ENCODE data around the gene KCTD17.
A peak's percentile ranks its signal among the peaks of the same experiment; 100 is the strongest.

KCTD17 gene

DNA sequence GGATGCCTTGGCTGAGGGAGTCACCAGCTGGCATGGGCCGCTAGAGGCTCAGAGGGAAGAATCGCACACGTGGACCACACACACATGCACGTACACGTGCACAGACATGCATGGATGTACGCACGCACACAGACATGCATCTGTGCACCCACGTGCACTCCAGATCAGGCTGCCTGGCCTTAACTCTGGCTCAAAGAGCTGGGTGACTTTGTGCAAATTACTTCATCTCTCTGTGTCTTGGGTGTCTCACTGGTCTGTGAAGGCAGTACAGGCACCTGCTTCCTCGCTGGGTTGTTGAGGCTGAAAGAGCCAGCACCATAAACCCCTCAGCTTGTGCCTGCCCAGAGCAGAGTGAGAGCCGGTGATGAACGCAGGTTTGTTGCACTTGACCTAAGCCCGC is 29.3 kb downstream of the KCTD17 start:
- DNase-seq: no peak

DNA sequence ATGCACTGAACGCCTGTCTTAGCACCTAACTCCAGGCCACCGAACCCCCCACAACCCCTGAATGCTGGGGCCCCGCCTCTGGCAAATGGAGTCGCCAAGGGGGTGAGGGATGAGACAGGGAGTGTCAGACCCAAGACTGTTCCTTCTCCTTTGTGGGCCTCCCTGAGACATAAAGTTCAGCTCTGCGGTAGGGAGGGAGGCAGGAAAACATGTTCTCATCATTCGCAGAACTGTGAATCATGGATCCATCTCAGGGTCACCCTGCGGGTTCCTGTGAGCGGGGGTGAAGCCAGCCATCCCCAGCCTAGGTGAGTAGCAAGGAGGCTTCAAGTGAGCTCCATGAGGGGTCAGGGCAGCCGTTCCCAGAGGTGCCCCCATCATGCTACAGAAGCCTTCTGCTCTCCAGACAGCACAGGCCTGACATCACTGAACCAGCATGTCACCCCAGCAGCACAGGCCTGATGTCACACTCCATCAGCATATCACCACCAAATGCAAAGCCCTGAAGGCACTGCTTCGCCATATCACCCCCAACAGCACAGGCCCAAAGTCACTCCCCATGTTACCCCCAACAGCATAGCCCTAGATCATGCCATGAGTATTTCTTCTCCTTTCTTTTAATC is 30.8 kb downstream of the KCTD17 start:
- DNase-seq: no peak

- DNase-seq: no peak
These were observed 32.4 kb downstream of the KCTD17 start for GRCh38 chr22:37083914-37084313.

DNA sequence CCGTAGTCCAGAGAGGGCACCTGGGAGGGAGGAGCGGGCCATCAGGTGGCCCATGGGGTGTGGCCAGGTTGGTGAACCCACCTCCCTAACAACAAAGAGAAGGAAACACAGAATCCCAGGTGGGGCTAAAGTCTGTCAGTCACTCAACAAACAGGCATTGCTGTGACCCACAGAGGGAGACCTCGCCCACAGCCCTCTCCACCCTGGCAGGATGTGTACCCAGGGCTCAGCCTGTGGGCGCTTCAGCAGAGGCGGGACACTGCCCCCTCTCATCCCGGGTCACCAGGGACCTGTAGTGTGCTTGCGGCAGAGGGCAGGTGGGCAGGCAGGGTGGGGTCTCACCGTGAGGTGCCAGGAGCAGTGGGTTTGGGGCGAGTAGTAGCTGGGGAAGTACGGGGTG is 32.8 kb downstream of the KCTD17 start:
- DNase-seq: no peak

- DNase-seq: no peak
These were observed 34.6 kb downstream of the KCTD17 start for GRCh38 chr22:37086184-37086583.

DNA sequence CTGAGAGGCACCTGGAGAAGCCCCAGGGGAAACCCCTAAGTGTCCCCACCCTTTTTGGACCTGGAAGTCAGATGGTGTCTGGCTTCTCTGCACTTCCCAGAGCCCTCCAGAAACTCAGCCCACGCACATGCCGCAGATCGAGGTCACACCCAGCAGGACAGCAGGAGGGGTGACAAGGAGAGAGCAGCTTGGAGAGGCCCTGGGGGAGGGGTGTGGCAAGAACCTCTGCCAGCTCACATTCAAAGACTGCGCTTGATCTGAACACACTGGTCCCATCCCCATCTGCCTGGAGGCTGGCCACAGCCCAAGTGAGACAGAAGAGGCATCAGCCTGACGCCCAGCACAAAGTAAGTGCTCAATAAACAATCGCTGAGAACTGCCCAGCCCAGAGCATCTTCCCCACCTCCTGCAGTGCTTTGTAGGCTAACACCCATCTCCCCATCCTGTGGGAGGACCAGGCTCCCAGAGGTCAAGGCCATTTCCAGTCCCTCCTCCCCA is 36.6 kb downstream of the KCTD17 start:
- DNase-seq: peak in 1 of 2 donors; percentile 49

GRCh38 chr22:37088750-37089408 is 37.3 kb downstream of the KCTD17 start:
- no peak for DNase-seq

GRCh38 chr22:37089434-37089833 is 37.9 kb downstream of the KCTD17 start:
- DNase-seq: no peak

- no peak for DNase-seq
These were observed 39.6 kb downstream of the KCTD17 start for GRCh38 chr22:37090920-37091695.

- DNase-seq: no peak
These were observed 40.5 kb downstream of the KCTD17 start for GRCh38 chr22:37091994-37092393.

- no peak for DNase-seq
These were observed 41.5 kb downstream of the KCTD17 start for GRCh38 chr22:37092997-37093396.

DNA sequence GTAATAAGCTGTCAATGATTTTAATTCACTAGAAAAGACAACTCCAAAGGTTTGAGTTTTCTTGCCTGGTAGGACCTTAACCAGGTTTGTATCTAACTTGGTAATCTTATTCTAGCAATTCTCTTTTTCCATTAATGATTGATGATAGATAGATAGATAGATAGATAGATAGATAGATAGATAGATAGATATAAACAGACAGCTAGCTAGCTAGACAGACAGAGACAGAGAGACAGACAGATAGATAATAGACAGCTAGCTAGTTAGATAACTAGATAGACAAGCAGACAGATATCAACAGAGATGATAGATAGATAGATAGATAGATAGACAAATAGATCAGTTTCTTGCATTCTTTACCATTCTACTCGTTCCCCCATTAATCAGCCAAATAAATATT is 42.7 kb downstream of the KCTD17 start:
- DNase-seq: no peak

- peak; percentile 63 to 65 for DNase-seq
These were observed 43.6 kb downstream of the KCTD17 start for GRCh38 chr22:37095113-37095512.

- no peak for DNase-seq
These were observed 45.8 kb downstream of the KCTD17 start for GRCh38 chr22:37097346-37097745.

GRCh38 chr22:37098976-37099591 is 47.5 kb downstream of the KCTD17 start:
- no peak for DNase-seq

- no peak for DNase-seq
These were observed 49.1 kb downstream of the KCTD17 start for GRCh38 chr22:37100589-37101127.

DNA sequence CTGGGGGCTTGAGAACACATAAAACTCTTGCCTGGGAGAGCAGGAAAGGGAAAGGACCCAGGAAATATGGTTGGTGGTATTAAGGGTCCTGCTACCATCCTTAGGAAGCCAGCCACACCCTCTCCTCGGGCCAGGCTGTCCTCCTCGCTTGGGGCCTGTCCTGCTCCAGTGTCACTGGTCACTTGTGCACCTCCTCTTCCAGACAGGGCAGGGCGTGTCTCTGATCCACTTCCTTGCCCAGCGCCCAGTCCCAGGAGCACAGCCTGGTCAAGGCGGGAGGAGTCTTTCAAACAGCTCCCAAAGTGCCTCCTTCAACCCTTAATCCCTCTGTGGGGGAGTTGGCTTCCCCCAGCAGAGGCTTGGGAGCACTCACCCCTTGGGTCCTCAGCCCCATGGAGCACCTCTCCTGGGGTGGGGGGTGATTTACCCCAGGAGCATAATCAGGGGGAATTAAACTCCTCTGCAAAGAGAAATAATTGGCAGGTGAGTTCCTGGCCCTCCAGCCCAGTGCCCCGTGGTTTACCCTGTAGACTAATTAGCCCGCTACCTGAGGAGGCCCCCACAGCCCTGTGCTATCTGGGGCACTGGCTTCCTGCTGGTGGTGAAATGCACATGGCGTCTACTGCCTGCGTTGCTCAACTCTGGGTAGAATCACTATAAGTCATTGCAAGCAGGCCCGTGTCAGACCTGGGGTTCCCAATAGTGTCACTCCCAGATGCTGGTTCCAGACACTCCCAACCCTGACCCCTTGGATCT is 49.9 kb downstream of the KCTD17 start:
- DNase-seq: no peak

- no peak for DNase-seq
These were observed 51.6 kb downstream of the KCTD17 start for GRCh38 chr22:37103151-37103550.

DNA sequence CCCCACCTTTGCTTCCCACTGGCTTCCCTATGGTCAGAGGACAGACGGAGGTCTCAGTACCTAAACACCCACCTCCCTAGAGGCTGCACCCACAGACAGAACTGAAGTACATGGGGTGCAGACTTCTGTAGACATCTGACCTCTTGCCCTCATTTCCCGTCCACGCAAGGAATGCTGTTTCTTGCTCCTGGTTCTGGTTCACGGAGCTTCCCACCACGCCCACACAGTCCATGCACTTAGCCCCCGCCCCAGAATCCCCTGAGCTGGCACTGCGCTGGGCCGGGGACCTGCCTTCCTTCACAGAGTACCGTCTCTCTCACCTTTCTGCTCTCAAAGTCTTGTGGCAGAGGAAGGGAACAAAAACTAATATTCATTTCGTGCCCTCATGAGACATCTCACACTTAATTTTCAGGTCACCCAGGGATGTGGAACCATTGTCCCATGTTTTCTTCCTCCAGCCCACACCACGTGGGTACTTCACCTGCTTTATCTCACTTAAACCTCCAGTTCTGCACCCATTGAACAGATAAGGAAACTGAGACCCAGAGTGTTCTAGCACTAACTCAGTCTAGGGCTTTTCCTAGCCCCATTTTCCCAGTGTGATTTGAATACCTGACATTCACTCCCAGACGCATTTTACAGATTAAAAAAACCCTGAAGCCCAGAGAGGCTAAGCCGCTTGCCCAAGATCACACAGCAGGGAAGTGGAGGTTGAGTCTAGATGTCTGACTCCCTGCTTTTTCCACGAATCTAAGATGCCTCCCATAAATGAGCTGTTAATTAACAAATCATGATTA is 52.3 kb downstream of the KCTD17 start:
- DNase-seq: no peak

DNA sequence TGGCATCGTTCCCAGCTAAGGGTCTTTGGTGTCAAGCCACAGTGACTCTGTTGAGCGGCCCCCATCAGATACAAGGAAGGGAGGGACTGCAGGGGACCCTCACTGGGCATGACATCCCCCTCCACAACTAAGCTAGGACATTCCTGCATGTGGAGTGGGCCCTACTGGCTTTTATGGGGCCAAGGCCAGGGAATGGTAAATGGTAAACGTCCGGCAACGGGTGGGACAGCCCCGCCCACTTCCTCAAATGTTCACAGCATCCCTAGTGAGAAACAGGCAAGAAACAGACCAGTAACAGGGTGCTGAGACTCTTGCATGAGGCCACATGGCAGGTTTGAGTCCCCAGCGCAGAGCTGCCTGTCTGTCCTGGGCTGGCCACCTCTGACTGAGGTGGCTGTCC is 53.6 kb downstream of the KCTD17 start:
- DNase-seq: no peak

DNA sequence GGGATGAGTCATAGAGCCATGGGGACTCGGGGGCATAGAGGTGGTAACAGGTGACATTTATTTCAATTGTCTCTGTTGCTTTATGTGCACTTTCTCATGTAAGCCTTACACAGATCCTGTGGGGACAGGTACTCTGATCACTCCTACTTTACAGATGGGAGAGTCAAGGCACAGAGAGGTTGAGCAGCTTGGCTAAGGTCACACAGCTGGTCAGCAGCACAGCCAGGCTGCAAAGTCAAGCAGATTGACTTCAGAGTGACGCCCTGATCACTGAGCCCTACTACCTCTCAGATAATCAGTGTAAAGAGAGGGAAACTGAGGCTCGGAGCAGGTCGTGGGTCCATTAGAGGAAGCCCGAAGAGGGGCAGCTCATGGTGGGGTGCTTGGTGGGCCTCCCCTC is 54.4 kb downstream of the KCTD17 start:
- no peak for DNase-seq
